Measurements from ENCODE around the gene GPLD1.

- no peak for TF ChIP-seq CTCF (IDR thresholded peaks at IDR 0.05)
- TF ChIP-seq POLR2A (IDR thresholded peaks at IDR 0.05), result no peak
- TF ChIP-seq EP300 (IDR thresholded peaks at IDR 0.05), result no peak
- no peak for TF ChIP-seq POLR2AphosphoS5 (IDR thresholded peaks at IDR 0.05)
Observed at GRCh38 chr6:24497254-24497970, 8.0 kb upstream of the GPLD1 start.
